Activated CD8-positive, alpha-beta memory T cell treated with anti-CD3 and anti-CD28 coated beads for 36 hours (primary cell): ENCODE data around the gene RHBG. TPM values are rescaled to one million over a fixed set of nuclear protein-coding genes. Genes with fewer than 3 reads are reported as not detected.

Experiments used
- CTCF ChIA-PET: fragments of 350-600 bp; sonication (Branson Sonifier 250); formaldehyde crosslinking; loops from one replicate; lab custom pipeline; 2021; ENCODE audit warnings: antibody characterized with exemption; lab: Charles Lee
- POLR2A ChIA-PET: fragments of 350-600 bp; sonication (Branson Sonifier 250); formaldehyde crosslinking; loops from one replicate; lab custom pipeline; 2021; ENCODE audit warnings: antibody characterized with exemption; lab: Charles Lee
- total RNA-seq, 2 experiments: library from RNA; stranded (reverse); gene quantifications; one replicate each; pipeline ENCODE4 v1.2.3, GENCODE V29; 2021

Gene RHBG
- total RNA-seq, 2 experiments from 2014 or later, result not detected

- POLR2A ChIA-PET, result no interaction called here
Measured at GRCh38 chr1:156394082-156394481, 25.1 kb downstream of the RHBG start.

GRCh38 chr1:156394835-156395461 is 25.9 kb downstream of the RHBG start:
- ChIA-PET POLR2A (no interaction called here), CTCF (interaction anchor here (1.0 to 2.7 kb wide), 3 partner anchors 9 to 51 kb away, joined by 3 to 14 read pairs (median 7); no protein-coding TSS in a partner anchor)

More at GRCh38 chr1:156394082-156394481, 25.1 kb downstream of the RHBG start:
- CTCF ChIA-PET, result interaction anchor here (2.7 kb wide), 1 partner anchor 8 kb away, joined by 14 read pairs; no protein-coding TSS in a partner anchor

GRCh38 chr1:156399355-156400125 is 30.5 kb downstream of the RHBG start:
- ChIA-PET POLR2A (no interaction called here), CTCF (no interaction called here)

GRCh38 chr1:156400191-156400935 is 31.4 kb downstream of the RHBG start:
- ChIA-PET POLR2A (no interaction called here), CTCF (interaction anchor here (1.7 kb wide), 1 partner anchor 15 kb away, joined by 6 read pairs; no protein-coding TSS in a partner anchor)

GRCh38 chr1:156401041-156401574 is 32.1 kb downstream of the RHBG start:
- ChIA-PET CTCF (interaction anchor here (1.4 to 1.7 kb wide), 2 partner anchors 16 to 38 kb away, joined by 3 to 6 read pairs; no protein-coding TSS in a partner anchor), POLR2A (no interaction called here)

GRCh38 chr1:156401681-156402081 is 32.7 kb downstream of the RHBG start:
- ChIA-PET CTCF (interaction anchor here (1.4 to 1.7 kb wide), 2 partner anchors 16 to 39 kb away, joined by 3 to 6 read pairs; no protein-coding TSS in a partner anchor), POLR2A (no interaction called here)

GRCh38 chr1:156402331-156403020 is 33.5 kb downstream of the RHBG start:
- CTCF ChIA-PET, result interaction anchor here (0.6 to 1.4 kb wide), 3 partner anchors 17 to 43 kb away, joined by 3 read pairs; no protein-coding TSS in a partner anchor

GRCh38 chr1:156405670-156406069 is 36.7 kb downstream of the RHBG start:
- CTCF ChIA-PET, result interaction anchor here (1.1 to 2.2 kb wide), 4 partner anchors 20 to 197 kb away, joined by 3 to 10 read pairs (median 4); no protein-coding TSS in a partner anchor
- POLR2A ChIA-PET, result no interaction called here

More at GRCh38 chr1:156402331-156403020, 33.5 kb downstream of the RHBG start:
- POLR2A ChIA-PET, result no interaction called here

GRCh38 chr1:156406251-156406650 is 37.2 kb downstream of the RHBG start:
- POLR2A ChIA-PET, result no interaction called here

GRCh38 chr1:156407344-156407743 is 38.3 kb downstream of the RHBG start:
- ChIA-PET POLR2A (no interaction called here), CTCF (interaction anchor here (1.2 kb wide), 2 partner anchors 22 to 38 kb away, joined by 3 to 4 read pairs; no protein-coding TSS in a partner anchor)

More at GRCh38 chr1:156406251-156406650, 37.2 kb downstream of the RHBG start:
- CTCF ChIA-PET, result interaction anchor here (1.2 kb wide), 2 partner anchors 21 to 40 kb away, joined by 3 to 4 read pairs; no protein-coding TSS in a partner anchor

- ChIA-PET POLR2A (no interaction called here), CTCF (no interaction called here)
Measured at GRCh38 chr1:156407760-156408159, 38.7 kb downstream of the RHBG start.

GRCh38 chr1:156409439-156409838 is 40.4 kb downstream of the RHBG start:
- ChIA-PET CTCF (interaction anchor here (0.6 to 0.9 kb wide), 2 partner anchors 36 to 293 kb away, joined by 3 read pairs; no protein-coding TSS in a partner anchor), POLR2A (no interaction called here)

GRCh38 chr1:156410238-156410637 is 41.2 kb downstream of the RHBG start:
- CTCF ChIA-PET, result interaction anchor here (1.4 kb wide), 1 partner anchor 24 kb away, joined by 4 read pairs; no protein-coding TSS in a partner anchor
- POLR2A ChIA-PET, result no interaction called here

- ChIA-PET CTCF (interaction anchor here (1.4 kb wide), 1 partner anchor 25 kb away, joined by 4 read pairs; no protein-coding TSS in a partner anchor), POLR2A (no interaction called here)
Measured at GRCh38 chr1:156410740-156411139, 41.7 kb downstream of the RHBG start.

GRCh38 chr1:156412653-156413321 is 43.8 kb downstream of the RHBG start:
- POLR2A ChIA-PET, result no interaction called here
- CTCF ChIA-PET, result interaction anchor here (0.6 kb wide), 1 partner anchor 27 kb away, joined by 3 read pairs; no protein-coding TSS in a partner anchor

GRCh38 chr1:156413391-156414246 is 44.6 kb downstream of the RHBG start:
- ChIA-PET POLR2A (no interaction called here), CTCF (interaction anchor here (0.5 to 1.5 kb wide), 3 partner anchors 28 to 222 kb away, joined by 3 to 12 read pairs (median 3); no protein-coding TSS in a partner anchor)
